A549 (cell line): ENCODE measurements around the gene MRPS22.

Source experiments
- CEBPB ChIP-seq, 2 experiments: fragments of >200 bp in 1 of 2; sonication (Bioruptor Twin) in 1 of 2; formaldehyde crosslinking in 1 of 2; IDR thresholded peaks; 2 replicates each; pipeline ENCODE4 v1.6.1; 2012 to 2016
- JUNB ChIP-seq: fragments of >200 bp; sonication (Bioruptor Twin); formaldehyde crosslinking; IDR thresholded peaks from 2 replicates; pipeline ENCODE4 v1.6.1; 2016
- MYC ChIP-seq: IDR thresholded peaks from 2 replicates; pipeline ENCODE4 v1.6.1; 2012; ENCODE audit warnings: mild to moderate bottlenecking, inconsistent platforms, low read length, improper control_type of control experiment, borderline replicate concordance
- RAD21 ChIP-seq, 2 experiments: fragments of >200 bp in 1 of 2; sonication (Bioruptor Twin) in 1 of 2; formaldehyde crosslinking in 1 of 2; IDR thresholded peaks in 1 of 2; conservative IDR thresholded peaks in 1 of 2; 2 replicates in 1 of 2; 3 replicates in 1 of 2; pipeline ENCODE4 v1.6.1; 2012 to 2018; ENCODE audit warnings: inconsistent platforms in 1 of 2
- RCOR1 ChIP-seq: fragments of 150-350 bp; IDR thresholded peaks from 2 replicates; pipeline ENCODE4 v1.6.1; 2014; ENCODE audit warnings: antibody characterized with exemption, low read length, low read depth
- TF ChIP-seq, protein P1 (sequence below): fragments of >200 bp; sonication (Bioruptor Twin); formaldehyde crosslinking; IDR thresholded peaks from 3 replicates; pipeline ENCODE4 v1.5.1; 2016

GRCh38 chr3:139323146-139323545 lies 20.7 kb upstream of the MRPS22 start:
- no peak for TF ChIP-seq MYC
- TF ChIP-seq RAD21 (conservative IDR thresholded peaks at IDR 0.05 in 1 of 2, IDR thresholded peaks at IDR 0.05 in 1 of 2) = no peak
- TF ChIP-seq, protein P1, sequence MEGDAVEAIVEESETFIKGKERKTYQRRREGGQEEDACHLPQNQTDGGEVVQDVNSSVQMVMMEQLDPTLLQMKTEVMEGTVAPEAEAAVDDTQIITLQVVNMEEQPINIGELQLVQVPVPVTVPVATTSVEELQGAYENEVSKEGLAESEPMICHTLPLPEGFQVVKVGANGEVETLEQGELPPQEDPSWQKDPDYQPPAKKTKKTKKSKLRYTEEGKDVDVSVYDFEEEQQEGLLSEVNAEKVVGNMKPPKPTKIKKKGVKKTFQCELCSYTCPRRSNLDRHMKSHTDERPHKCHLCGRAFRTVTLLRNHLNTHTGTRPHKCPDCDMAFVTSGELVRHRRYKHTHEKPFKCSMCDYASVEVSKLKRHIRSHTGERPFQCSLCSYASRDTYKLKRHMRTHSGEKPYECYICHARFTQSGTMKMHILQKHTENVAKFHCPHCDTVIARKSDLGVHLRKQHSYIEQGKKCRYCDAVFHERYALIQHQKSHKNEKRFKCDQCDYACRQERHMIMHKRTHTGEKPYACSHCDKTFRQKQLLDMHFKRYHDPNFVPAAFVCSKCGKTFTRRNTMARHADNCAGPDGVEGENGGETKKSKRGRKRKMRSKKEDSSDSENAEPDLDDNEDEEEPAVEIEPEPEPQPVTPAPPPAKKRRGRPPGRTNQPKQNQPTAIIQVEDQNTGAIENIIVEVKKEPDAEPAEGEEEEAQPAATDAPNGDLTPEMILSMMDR = no peak
- no peak for TF ChIP-seq RCOR1
- no peak for TF ChIP-seq CEBPB (IDR thresholded peaks at IDR 0.05)
- no peak for TF ChIP-seq JUNB
